Muscle layer of duodenum (tissue), 2 donors: ENCODE data around the gene PARN.

Experiments
- H3K27ac ChIP-seq: one replicate; pipeline ENCODE4 v1.7.0; 2013; ENCODE audit warnings: mild to moderate bottlenecking, low read length
- H3K27me3 ChIP-seq: one replicate; pipeline ENCODE4 v1.7.0; 2013; ENCODE audit warnings: low read depth, mild to moderate bottlenecking, control low read depth, low read length
- H3K36me3 ChIP-seq, 2 donors: one replicate each; pipeline ENCODE4 v1.7.0; 2013; ENCODE audit warnings: low read length in 2 of 2, control low read depth in 1 of 2, mild to moderate bottlenecking in 1 of 2; ENCODE audit not compliant: insufficient read depth in 2 of 2, control insufficient read depth in 1 of 2
- H3K4me1 ChIP-seq, 2 donors: one replicate each; pipeline ENCODE4 v1.7.0; 2013; ENCODE audit warnings: low read length in 2 of 2, mild to moderate bottlenecking in 2 of 2, control low read depth in 1 of 2, moderate library complexity in 1 of 2; ENCODE audit not compliant: insufficient read depth in 2 of 2, control insufficient read depth in 1 of 2
- H3K4me3 ChIP-seq, 2 donors: one replicate each; pipeline ENCODE4 v1.7.0; 2013; ENCODE audit warnings: low read length in 2 of 2, low read depth in 1 of 2, mild to moderate bottlenecking in 1 of 2
- H3K9me3 ChIP-seq, 2 donors: one replicate each; pipeline ENCODE4 v1.7.0; 2013; ENCODE audit warnings: low read length in 2 of 2, control low read depth in 1 of 2, mild to moderate bottlenecking in 1 of 2; ENCODE audit not compliant: control insufficient read depth in 1 of 2
- donor health status: healthy.

The PARN gene

DNA sequence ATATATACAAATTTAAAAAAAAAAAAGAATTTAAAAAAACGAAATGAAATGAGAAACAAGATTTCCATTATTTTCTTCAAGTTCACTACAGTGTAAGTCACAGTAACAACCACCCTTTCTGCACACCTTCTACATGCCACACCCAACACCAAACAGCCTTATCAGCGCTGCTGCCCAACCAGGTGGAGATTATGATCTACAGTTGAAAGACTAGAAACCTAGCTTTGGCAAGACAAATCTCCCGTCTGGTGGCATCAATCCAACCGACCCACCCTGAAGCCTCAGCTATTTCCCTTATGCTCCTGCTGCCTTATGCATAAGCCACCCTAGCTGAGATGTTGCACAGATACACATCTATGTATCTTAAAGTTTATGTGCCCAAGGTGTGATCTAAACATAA lies 60.8 kb downstream of the PARN start:
- H3K4me1 ChIP-seq, result peaks cover 14 to 29% of the 10 kb centered on the region in 2 donors

DNA sequence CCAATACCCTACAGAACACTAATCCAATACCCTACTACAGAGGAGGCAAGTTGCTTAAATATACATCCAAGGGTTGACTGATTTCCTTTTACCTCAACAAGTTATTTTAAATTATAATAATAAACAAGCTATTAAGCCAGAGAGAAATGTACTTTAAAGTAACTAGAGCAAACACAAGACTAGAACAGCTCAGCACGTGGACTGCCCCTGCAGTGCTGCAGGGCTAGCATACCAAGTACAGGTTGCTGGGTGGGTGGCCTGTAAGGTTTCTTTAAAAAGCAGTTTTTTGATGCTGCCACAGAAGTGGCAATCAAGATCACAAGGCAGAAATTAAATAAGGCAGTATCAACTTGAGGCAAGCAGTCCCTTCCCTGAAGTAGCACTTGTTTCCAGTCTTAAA lies 63.5 kb downstream of the PARN start:
- Histone ChIP-seq H3K9me3 (no peaks in the 10 kb centered on the region), H3K36me3 (peaks cover 0 to 7% of the 10 kb centered on the region in 2 donors), H3K4me1 (peaks cover 19 to 34% of the 10 kb centered on the region in 2 donors), H3K27me3 (no peaks in the 10 kb centered on the region), H3K4me3 (no peak overlapping the region), H3K27ac (no peak overlapping the region)

More for the DNA sequence above, 60.8 kb downstream of the PARN start:
- H3K27ac ChIP-seq, result no peak overlapping the region
- H3K4me3 ChIP-seq, result no peak overlapping the region
- peaks cover 0 to 13% of the 10 kb centered on the region in 2 donors for H3K36me3 ChIP-seq
- H3K27me3 ChIP-seq, result no peaks in the 10 kb centered on the region
- no peaks in the 10 kb centered on the region for H3K9me3 ChIP-seq

DNA sequence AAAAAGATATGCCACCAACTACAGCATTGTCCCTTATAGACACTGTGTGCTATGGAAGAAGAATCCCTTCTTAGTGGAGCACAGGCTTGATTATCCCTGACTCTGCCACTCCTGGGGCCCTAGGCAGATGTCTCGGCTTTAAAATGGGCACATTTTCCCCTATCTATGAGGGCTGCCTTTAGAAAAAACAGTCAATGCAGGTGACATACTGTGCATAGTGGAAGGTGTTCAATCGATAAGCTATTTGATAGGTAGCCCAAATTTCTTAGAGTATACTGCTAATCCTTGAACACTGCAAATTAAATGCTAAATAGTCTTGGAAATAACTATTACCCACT lies 64.4 kb downstream of the PARN start:
- no peaks in the 10 kb centered on the region for H3K9me3 ChIP-seq
- H3K36me3 ChIP-seq, result peaks cover 0 to 6% of the 10 kb centered on the region in 2 donors
- no peaks in the 10 kb centered on the region for H3K27me3 ChIP-seq
- no peak overlapping the region for H3K27ac ChIP-seq
- H3K4me1 ChIP-seq, result peaks cover 19 to 38% of the 10 kb centered on the region in 2 donors
- no peak overlapping the region for H3K4me3 ChIP-seq

DNA sequence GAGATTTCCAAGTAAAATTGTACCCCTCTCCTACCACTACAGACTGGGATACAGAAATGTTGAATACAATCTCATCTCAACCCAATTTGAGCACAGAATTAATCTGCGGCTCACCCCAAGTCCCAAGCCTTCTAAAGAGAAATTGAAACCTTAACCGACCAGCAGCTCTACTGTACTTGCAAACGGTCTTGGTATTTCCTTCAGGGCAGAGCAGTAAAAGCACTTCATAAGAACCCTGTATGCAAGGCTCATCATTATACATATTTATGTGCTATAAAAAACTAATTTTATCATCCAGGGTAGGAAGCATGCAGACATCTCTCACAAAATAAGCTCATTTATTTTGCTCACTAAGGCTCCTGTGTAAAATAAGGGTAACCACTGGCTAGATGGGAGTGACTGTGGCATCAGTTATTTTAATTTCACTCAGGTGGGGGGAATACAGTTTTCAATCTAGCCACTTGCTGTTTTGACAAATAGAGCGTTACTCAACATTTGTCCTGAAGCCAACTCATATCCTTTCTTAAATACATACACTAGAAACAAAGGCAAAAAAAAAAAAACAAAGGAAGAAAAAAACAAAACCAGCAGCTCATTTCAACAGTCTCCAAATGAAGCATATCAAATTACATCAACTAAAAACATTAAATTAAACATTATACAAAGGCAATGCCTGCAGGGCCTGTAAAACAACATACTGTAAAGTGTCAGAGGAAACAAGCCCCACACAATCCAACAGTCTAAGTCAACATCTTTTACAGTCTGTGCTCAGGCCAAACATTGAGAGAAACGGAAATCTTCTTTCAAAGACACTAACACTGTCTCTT lies 65.0 kb downstream of the PARN start:
- Histone ChIP-seq H3K4me3 (peak overlapping the region in 1 of 2 donors; percentile 8), H3K27me3 (no peaks in the 10 kb centered on the region), H3K4me1 (peaks cover 19 to 38% of the 10 kb centered on the region in 2 donors), H3K27ac (peak overlapping the region; percentile 64), H3K36me3 (peaks cover 0 to 6% of the 10 kb centered on the region in 2 donors), H3K9me3 (no peaks in the 10 kb centered on the region)

DNA sequence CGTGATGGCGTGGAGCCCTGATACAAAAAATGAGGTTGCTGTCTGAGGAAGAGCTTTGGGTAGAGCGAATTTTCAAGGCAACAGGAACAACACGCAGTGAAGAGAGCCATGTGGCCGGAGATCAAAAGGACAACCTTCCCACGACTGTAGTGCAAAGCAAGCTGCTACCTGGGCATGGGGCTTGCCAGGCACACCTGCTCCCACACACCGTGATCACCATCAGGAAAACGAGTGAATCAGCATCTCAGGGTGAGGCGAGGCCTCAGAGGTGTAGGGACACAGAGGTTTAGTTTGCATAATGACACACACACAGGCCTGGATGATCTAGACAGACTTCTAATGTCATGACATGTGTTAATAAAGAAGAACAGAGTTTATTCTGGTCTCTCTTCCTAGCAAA lies 65.7 kb downstream of the PARN start:
- H3K27me3 ChIP-seq, result no peaks in the 10 kb centered on the region
- peak overlapping the region; percentile 64 for H3K27ac ChIP-seq
- peaks cover 0 to 2% of the 10 kb centered on the region in 2 donors for H3K36me3 ChIP-seq
- peak overlapping the region in 1 of 2 donors; percentile 8 for H3K4me3 ChIP-seq
- no peaks in the 10 kb centered on the region for H3K9me3 ChIP-seq
- H3K4me1 ChIP-seq, result peaks cover 19 to 38% of the 10 kb centered on the region in 2 donors

DNA sequence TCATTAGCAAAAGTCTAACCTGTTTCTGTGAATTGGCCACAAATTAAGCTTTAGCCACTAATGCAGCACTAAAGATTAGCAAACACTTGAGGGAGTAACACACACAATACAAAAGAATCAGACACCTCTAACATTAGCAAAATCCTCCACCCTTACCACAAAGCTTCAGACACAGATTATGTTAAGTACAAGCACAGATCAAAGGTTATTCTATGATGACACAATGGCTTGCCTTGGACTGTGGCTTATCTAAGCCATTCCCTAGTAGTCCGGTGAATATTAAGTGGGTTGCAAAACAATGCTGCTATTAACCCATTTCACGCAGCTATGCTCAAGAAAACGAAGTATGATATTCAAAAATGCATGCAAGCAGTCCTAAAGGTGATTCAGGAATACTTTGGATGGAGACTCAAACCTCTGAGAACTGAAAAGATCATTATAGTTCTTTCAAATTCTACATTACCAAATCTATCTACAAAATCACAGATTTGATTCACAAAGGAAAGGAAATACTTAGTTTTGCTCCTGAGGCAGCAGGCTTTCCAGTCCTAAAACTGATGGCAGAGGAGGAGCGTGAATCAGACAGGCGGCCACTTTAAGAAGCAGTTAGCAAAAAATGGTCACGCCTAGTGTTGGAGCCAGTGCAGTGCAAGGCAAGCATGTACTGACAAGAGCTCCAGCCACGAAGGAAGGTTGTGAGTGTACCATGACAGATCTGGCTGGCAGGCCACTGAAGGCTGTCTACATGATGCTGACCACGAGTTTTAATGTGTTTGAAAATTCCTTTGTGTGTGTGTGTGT lies 67.2 kb downstream of the PARN start:
- Histone ChIP-seq H3K27me3 (no peaks in the 10 kb centered on the region), H3K4me1 (peaks cover 19 to 38% of the 10 kb centered on the region in 2 donors), H3K4me3 (no peak overlapping the region), H3K9me3 (no peaks in the 10 kb centered on the region), H3K27ac (no peak overlapping the region), H3K36me3 (no peaks in the 10 kb centered on the region)

DNA sequence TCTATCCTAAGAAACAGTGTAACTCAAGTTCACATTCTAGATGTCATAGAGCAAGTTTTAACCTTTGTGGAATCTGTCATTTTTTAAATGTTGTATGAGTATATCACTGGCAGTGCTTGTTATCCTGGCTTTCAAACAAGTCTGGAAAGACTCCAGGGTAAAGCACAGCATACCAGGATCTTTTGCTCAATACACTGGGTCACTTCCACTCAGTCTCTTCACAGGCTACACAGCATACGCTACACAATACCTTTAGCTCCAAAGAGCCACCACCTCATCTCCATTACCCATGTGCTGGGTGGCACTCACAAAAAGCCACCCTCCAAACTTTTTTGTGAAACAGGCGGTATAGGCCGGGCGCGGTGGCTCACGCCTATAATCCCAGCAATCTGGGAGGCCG lies 69.5 kb downstream of the PARN start:
- H3K4me1 ChIP-seq, result peaks cover 12 to 18% of the 10 kb centered on the region in 2 donors
- no peak overlapping the region for H3K27ac ChIP-seq
- H3K36me3 ChIP-seq, result no peaks in the 10 kb centered on the region

DNA sequence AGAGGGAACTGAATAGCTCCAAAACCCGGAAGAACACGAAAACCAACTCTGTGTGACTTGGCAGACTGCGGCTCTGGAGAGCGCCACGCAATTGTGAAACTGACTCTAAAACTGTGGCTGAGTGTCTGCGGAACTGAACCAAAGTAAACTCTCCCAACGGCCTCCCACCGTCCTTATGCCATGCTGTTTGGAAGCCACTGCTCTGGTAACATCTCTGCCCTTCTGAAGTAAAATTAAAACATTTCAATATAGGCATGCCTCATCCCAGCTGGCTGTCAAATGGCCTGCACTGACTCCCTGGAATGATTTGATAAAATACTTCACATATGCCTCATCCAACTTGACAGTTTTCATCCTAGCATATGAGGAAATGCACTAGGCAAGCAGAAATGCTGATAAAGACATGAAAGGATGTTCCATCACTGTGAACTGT lies 70.2 kb downstream of the PARN start:
- Histone ChIP-seq H3K27me3 (no peaks in the 10 kb centered on the region), H3K4me3 (no peak overlapping the region), H3K27ac (no peak overlapping the region), H3K36me3 (peaks cover 2% of the 10 kb centered on the region in 2 donors), H3K4me1 (peaks cover 9 to 12% of the 10 kb centered on the region in 2 donors), H3K9me3 (no peaks in the 10 kb centered on the region)

More for the DNA sequence above, 69.5 kb downstream of the PARN start:
- H3K9me3 ChIP-seq, result no peaks in the 10 kb centered on the region
- no peak overlapping the region for H3K4me3 ChIP-seq
- no peaks in the 10 kb centered on the region for H3K27me3 ChIP-seq

DNA sequence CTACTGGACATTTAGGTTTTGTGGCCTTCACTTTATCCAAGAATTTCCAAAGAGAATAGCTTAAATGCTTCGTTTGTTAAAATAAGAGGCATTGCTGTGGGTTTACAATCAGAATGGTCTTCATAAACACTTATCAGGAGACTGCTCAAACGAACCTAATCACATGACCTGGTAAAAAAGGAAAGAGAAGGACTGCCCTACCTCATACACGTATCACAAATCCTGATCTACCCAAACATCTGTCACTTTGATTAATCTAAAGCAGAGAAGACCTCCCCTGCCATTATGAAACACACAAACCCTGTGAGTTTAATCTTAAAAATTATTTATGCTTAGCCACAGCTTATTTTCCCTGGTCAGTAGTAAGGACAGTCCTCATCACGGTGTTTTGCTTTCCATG lies 76.6 kb downstream of the PARN start:
- H3K27me3 ChIP-seq, result no peaks in the 10 kb centered on the region
- peaks cover 12 to 13% of the 10 kb centered on the region in 2 donors for H3K36me3 ChIP-seq
- H3K4me1 ChIP-seq, result peaks cover 9 to 10% of the 10 kb centered on the region in 2 donors
- H3K27ac ChIP-seq, result no peak overlapping the region
- no peaks in the 10 kb centered on the region for H3K9me3 ChIP-seq
- no peak overlapping the region for H3K4me3 ChIP-seq

DNA sequence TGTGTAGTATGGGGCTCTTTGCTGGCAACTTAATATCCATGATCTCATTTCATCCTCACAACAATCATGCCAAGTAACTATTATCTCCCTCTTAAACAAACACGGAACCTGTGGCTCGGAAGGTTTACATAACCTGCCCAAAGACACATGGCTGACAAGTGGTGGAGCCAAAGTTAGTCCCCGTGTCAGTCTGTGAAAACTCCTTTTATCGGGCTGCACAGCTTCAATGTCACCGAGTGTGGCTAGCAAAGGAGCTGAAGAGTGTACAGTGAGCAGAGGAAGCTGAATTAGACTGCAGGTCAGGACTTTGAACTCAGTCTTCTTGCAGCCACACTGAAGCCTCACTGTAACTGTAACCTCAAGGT lies 80.3 kb downstream of the PARN start:
- H3K4me3 ChIP-seq, result no peak overlapping the region
- H3K27me3 ChIP-seq, result no peaks in the 10 kb centered on the region
- H3K27ac ChIP-seq, result no peak overlapping the region
- no peaks in the 10 kb centered on the region for H3K9me3 ChIP-seq
- H3K36me3 ChIP-seq, result peaks cover 11 to 13% of the 10 kb centered on the region in 2 donors
- peaks cover 9 to 10% of the 10 kb centered on the region in 2 donors for H3K4me1 ChIP-seq

DNA sequence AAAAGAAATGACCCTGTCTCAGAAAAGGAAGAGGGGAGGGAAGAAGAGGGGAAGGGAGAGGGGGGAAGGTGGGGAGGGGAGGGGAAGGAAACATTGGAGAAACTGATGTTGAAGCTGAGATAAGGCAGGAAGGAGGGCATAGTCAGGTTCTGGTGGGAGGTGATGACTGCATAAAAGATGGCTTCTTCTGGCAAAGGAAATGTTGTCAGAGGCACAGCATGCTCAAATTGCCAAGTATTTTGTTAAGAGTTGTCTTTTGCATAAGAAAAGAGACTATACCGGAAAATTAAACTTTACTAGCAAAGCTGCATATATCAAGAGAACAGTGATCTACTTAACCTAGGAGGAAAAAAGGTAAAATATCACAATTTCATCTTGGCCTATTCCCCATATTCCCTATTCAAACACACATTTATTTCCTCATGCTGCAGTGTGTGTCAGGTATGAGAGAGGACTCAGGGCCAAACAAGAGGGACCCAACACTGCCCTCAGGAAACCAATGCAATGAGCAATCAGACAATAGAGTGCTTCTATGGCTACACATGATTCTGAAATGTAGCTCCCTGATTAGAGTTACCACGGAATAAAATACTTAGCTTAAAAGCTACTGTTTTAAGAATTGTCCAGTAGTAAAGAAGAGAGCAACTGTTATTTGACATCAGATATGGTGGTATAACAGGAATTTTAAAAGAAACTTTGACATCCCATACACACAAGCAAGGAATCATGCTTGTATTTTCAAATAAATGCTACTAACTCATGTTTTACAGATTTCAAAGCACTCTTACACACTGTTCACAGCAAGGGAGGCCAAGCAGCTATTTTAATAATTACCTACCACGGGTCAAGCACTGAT lies 80.9 kb downstream of the PARN start:
- Histone ChIP-seq H3K36me3 (peaks cover 11 to 13% of the 10 kb centered on the region in 2 donors), H3K9me3 (no peaks in the 10 kb centered on the region), H3K27ac (no peak overlapping the region), H3K4me1 (peaks cover 9 to 10% of the 10 kb centered on the region in 2 donors), H3K27me3 (no peaks in the 10 kb centered on the region), H3K4me3 (no peak overlapping the region)
